Subcutaneous adipose tissue (tissue), 4 donors: Measurements from ENCODE around the gene ERC1. TPM values are rescaled to one million over a fixed set of nuclear protein-coding genes. Genes with fewer than 3 reads are reported as not detected.

Experiments
- total RNA-seq, 4 donors: library from RNA; depleted of rRNA; stranded (reverse); fragments of >200 nt; gene quantifications; one replicate each; pipeline ENCODE4 v1.1.0, GENCODE V29; 2016
- TF ChIP-seq, protein P1 (sequence below): fragments of 450-650 bp; IDR thresholded peaks from one replicate; pipeline ENCODE4 v1.5.1; 2016; ENCODE audit warnings: low read depth, mild to moderate bottlenecking, control low read depth, antibody characterized with exemption, moderate library complexity

The ERC1 gene
- total RNA-seq, 4 donors from 2014 or later: 40.3 to 71.8 (median 62.3) TPM

GRCh38 chr12:1007276-1007675 lies 16.3 kb downstream of the ERC1 start:
- TF ChIP-seq, protein P1, sequence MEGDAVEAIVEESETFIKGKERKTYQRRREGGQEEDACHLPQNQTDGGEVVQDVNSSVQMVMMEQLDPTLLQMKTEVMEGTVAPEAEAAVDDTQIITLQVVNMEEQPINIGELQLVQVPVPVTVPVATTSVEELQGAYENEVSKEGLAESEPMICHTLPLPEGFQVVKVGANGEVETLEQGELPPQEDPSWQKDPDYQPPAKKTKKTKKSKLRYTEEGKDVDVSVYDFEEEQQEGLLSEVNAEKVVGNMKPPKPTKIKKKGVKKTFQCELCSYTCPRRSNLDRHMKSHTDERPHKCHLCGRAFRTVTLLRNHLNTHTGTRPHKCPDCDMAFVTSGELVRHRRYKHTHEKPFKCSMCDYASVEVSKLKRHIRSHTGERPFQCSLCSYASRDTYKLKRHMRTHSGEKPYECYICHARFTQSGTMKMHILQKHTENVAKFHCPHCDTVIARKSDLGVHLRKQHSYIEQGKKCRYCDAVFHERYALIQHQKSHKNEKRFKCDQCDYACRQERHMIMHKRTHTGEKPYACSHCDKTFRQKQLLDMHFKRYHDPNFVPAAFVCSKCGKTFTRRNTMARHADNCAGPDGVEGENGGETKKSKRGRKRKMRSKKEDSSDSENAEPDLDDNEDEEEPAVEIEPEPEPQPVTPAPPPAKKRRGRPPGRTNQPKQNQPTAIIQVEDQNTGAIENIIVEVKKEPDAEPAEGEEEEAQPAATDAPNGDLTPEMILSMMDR: no peak

DNA sequence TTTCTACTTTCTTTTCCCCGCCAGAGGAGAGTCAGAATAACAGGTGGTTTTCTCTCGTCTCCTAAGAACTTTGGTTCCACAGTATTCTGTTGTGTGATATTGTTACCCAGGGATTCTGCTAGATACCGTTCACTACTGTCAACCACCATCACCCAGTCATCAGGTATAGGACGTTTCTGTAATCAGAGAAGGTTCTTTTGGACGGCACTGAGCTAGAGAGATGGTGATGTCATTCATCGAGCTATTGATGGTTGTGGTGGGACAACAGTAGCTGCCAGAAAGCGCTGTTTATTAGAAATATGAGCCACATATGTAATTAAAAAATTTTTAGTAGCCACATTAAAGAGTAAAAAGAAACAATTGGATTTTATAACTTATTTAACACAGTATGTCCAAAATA lies 17.0 kb downstream of the ERC1 start:
- TF ChIP-seq, protein P1: no peak

DNA sequence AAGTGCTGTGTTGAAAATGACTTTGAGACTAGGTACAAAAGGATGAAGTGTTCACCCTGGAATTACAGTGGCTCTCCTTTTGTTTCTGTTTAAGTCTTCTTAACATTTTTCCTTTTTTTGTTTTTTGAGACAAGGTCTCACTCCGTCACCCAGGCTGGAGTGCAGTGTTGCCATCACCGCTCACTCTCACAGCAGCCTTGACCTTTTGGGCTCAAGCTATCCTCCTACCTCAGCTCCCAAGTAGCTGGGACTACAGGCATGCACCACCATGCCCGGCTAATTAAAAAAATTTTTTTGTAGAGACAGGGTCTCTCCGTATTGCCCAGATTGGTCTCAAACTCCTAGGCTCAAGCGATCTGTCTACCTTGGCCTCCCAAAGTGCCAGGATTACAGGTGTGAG lies 20.1 kb downstream of the ERC1 start:
- TF ChIP-seq, protein P1: no peak

DNA sequence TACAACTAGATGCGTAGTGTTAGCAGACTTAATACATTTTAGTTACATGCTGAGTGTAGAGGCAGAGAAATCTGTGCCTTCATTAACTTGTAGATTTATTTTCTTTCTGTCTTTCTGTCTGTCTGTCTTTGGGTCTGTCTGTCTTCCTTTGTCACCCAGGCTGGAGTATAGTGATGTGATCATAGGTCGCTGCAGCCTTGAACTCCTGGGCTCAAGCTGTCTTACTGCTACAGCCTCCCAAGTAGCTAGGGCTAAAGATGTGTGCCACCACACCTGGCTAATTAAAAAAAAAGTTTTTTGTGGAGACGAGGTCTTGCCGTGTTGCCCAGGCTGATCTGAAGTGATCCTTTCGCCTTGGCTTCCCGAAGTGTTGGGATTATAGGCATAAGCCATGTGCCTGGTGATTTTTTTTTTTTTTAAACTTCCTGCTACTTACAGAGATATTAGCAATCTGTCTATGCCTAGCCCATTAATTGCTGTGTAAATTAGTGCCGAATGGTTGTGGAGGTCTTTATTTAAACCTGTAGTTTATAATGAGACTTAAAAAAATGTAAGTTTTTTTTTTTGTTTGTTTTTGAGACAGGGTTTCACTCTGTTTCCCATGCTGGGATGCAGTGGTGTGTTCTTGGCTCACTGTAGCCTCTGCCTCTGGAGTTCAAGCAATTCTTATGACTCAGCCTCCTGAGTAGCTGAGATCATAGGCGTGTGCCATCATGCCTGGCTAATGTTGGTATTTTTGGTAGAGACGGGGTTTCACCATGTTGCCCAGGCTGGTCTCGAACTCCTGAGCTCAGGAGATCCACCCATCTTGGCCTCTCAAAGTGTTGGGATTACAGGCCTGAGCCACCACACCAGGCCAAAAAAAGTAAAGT lies 22.8 kb downstream of the ERC1 start:
- TF ChIP-seq, protein P1: no peak

GRCh38 chr12:1019283-1019682 lies 28.3 kb downstream of the ERC1 start:
- TF ChIP-seq, protein P1: no peak

- TF ChIP-seq, protein P1: no peak
These were observed 29.4 kb downstream of the ERC1 start for GRCh38 chr12:1020389-1020788.

- TF ChIP-seq, protein P1: no peak
These were observed 31.3 kb downstream of the ERC1 start for GRCh38 chr12:1022032-1022970.
